ENCODE data around the gene OR52H1.

The OR52H1 gene

GRCh38 chr11:5524756-5525155 is 23.6 kb downstream of the OR52H1 start:
- in situ Hi-C loops (cut with MboI; ENCODE audit: low sequenced_read_pairs, unreplicated experiment) = no loop called here
- no peak for DNase-seq (ENCODE audit: low spot score)
- no peak for TF ChIP-seq CTCF (IDR thresholded peaks at IDR 0.05; ENCODE audit: borderline replicate concordance, control extremely low read depth, extremely low read depth, insufficient read depth, missing control alignments)

GRCh38 chr11:5522308-5522707 is 26.0 kb downstream of the OR52H1 start:
- no peak for TF ChIP-seq CTCF (IDR thresholded peaks at IDR 0.05; ENCODE audit: borderline replicate concordance, control extremely low read depth, extremely low read depth, insufficient read depth, missing control alignments)
- DNase-seq (ENCODE audit: low spot score) = no peak
- in situ Hi-C loops (cut with MboI; ENCODE audit: low sequenced_read_pairs, unreplicated experiment) = no loop called here

- no peak for DNase-seq (ENCODE audit: low spot score)
- no peak for TF ChIP-seq CTCF (IDR thresholded peaks at IDR 0.05; ENCODE audit: borderline replicate concordance, control extremely low read depth, extremely low read depth, insufficient read depth, missing control alignments)
- in situ Hi-C loops (cut with MboI; ENCODE audit: low sequenced_read_pairs, unreplicated experiment) = no loop called here
Measured at GRCh38 chr11:5521540-5521939, 26.8 kb downstream of the OR52H1 start.

- no peak for TF ChIP-seq CTCF (IDR thresholded peaks at IDR 0.05; ENCODE audit: borderline replicate concordance, control extremely low read depth, extremely low read depth, insufficient read depth, missing control alignments)
- in situ Hi-C loops (cut with MboI; ENCODE audit: low sequenced_read_pairs, unreplicated experiment) = no loop called here
- no peak for DNase-seq (ENCODE audit: low spot score)
Measured at GRCh38 chr11:5516599-5516998, 31.7 kb downstream of the OR52H1 start, which contains the start of gene UBQLNL. UBQLNL (minus strand) TSS chr11:5516699; CDS start chr11:5516441, 258 bp downstream.

GRCh38 chr11:5514841-5515240 is 33.5 kb downstream of the OR52H1 start:
- TF ChIP-seq CTCF (IDR thresholded peaks at IDR 0.05; ENCODE audit: borderline replicate concordance, control extremely low read depth, extremely low read depth, insufficient read depth, missing control alignments) = no peak
- in situ Hi-C loops (cut with MboI; ENCODE audit: low sequenced_read_pairs, unreplicated experiment) = no loop called here
- no peak for DNase-seq (ENCODE audit: low spot score)

- no peak for TF ChIP-seq CTCF (IDR thresholded peaks at IDR 0.05; ENCODE audit: borderline replicate concordance, control extremely low read depth, extremely low read depth, insufficient read depth, missing control alignments)
- in situ Hi-C loops (cut with MboI; ENCODE audit: low sequenced_read_pairs, unreplicated experiment) = no loop called here
- no peak for DNase-seq (ENCODE audit: low spot score)
Measured at GRCh38 chr11:5509803-5510202, 38.5 kb downstream of the OR52H1 start, which contains the start of gene UBQLN3. UBQLN3 (minus strand) TSS chr11:5509957; CDS start chr11:5509558, 399 bp downstream.

GRCh38 chr11:5508605-5509004 is 39.7 kb downstream of the OR52H1 start:
- no peak for TF ChIP-seq CTCF (IDR thresholded peaks at IDR 0.05; ENCODE audit: borderline replicate concordance, control extremely low read depth, extremely low read depth, insufficient read depth, missing control alignments)
- no peak for DNase-seq (ENCODE audit: low spot score)
- in situ Hi-C loops (cut with MboI; ENCODE audit: low sequenced_read_pairs, unreplicated experiment) = no loop called here

All from GM13976 (cell line).